H1 (cell line): Measurements from ENCODE around the gene CAPN11. TPM values are rescaled to one million over a fixed set of nuclear protein-coding genes. Genes with fewer than 3 reads are reported as not detected.

ENCODE experiments used
- CTCF ChIA-PET: fragments of 300-600 bp; sonication (Branson Sonifier 250); formaldehyde crosslinking; loops from one replicate; lab custom pipeline; 2021; ENCODE audit not compliant: partially characterized antibody; lab: Charles Lee
- POLR2A ChIA-PET: fragments of 300-600 bp; sonication (Branson Sonifier 250); formaldehyde crosslinking; loops from one replicate; lab custom pipeline; 2021; ENCODE audit warnings: inconsistent platforms; ENCODE audit not compliant: partially characterized antibody; lab: Charles Lee
- DNase-seq, 2 experiments: peaks; one replicate each; pipeline versions ENCODE4 v3.0.0 to v3.0.0-alpha.2; 2010 to 2022; ENCODE audit warnings: low spot score in 2 of 2, low read depth in 1 of 2, mixed read lengths in 1 of 2
- FAIRE-seq: peaks from 2 replicates; lab custom pipeline; 2011; peaks lifted over from hg19 to GRCh38; lab: Jason Lieb, UNC
- H2AFZ ChIP-seq: 2 replicates; pipeline ENCODE4 v1.8.1; 2012; ENCODE audit warnings: low read length, inconsistent platforms
- H2AK5ac ChIP-seq: 2 replicates; pipeline ENCODE4 v1.6.1; 2013; ENCODE audit warnings: low read depth, low read length
- H2BK120ac ChIP-seq: replicated peaks from 2 replicates; pipeline ENCODE3; 2013; ENCODE audit warnings: low read depth, low read length, inconsistent platforms
- H2BK12ac ChIP-seq: 2 replicates; pipeline ENCODE4 v1.6.1; 2013; ENCODE audit warnings: low read depth, low read length
- H2BK15ac ChIP-seq: 2 replicates; pipeline ENCODE4 v1.6.1; 2013; ENCODE audit warnings: low read length
- H2BK20ac ChIP-seq: 2 replicates; pipeline ENCODE4 v1.6.1; 2013; ENCODE audit warnings: low read length
- H2BK5ac ChIP-seq: 2 replicates; pipeline ENCODE4 v1.6.1; 2013; ENCODE audit warnings: low read depth, low read length
- H3K14ac ChIP-seq: 2 replicates; pipeline ENCODE4 v1.6.1; 2013; ENCODE audit warnings: inconsistent platforms; ENCODE audit not compliant: insufficient read length
- H3K18ac ChIP-seq: 2 replicates; pipeline ENCODE4 v1.6.1; 2013; ENCODE audit warnings: low read length; ENCODE audit errors: extremely low read depth
- H3K23ac ChIP-seq: 2 replicates; pipeline ENCODE4 v1.6.1; 2013; ENCODE audit warnings: inconsistent platforms; ENCODE audit not compliant: insufficient read length
- H3K23me2 ChIP-seq: 2 replicates; pipeline ENCODE4 v1.6.1; 2013; ENCODE audit warnings: low read depth, low read length
- H3K27ac ChIP-seq: 2 replicates; pipeline ENCODE4 v1.6.1; 2011; ENCODE audit warnings: low read depth, low read length, inconsistent platforms
- H3K27me3 ChIP-seq, 4 experiments: replicated peaks in 1 of 4; 1 replicate in 1 of 4; 2 replicates in 3 of 4; pipeline versions ENCODE4 v1.6.1 to v1.8.1; 2011 to 2013; ENCODE audit warnings: low read length in 3 of 4, mild to moderate bottlenecking in 3 of 4, inconsistent platforms in 2 of 4, mixed read lengths in 2 of 4, moderate library complexity in 1 of 4; ENCODE audit not compliant: control insufficient read depth in 3 of 4, insufficient read depth in 3 of 4; ENCODE audit errors: extremely low read depth in 1 of 4
- H3K36me3 ChIP-seq, 4 experiments: 2 replicates each; pipeline versions ENCODE4 v1.6.1 to v1.8.1; 2011 to 2013; ENCODE audit warnings: mild to moderate bottlenecking in 4 of 4, low read length in 3 of 4, moderate library complexity in 2 of 4, control low read depth in 1 of 4, inconsistent platforms in 1 of 4; ENCODE audit not compliant: insufficient read depth in 4 of 4, control insufficient read depth in 2 of 4
- H3K4ac ChIP-seq: replicated peaks from 2 replicates; pipeline ENCODE3; 2013; ENCODE audit warnings: low read length, low read depth, mixed read lengths, inconsistent platforms; ENCODE audit not compliant: insufficient read length
- H3K4me1 ChIP-seq, 4 experiments: replicated peaks in 1 of 4; 1 replicate in 1 of 4; 2 replicates in 3 of 4; pipeline versions ENCODE4 v1.6.1 to v1.8.1; 2011 to 2013; ENCODE audit warnings: low read length in 3 of 4, inconsistent platforms in 2 of 4, mixed read lengths in 1 of 4; ENCODE audit not compliant: insufficient read depth in 4 of 4, control insufficient read depth in 3 of 4
- H3K4me2 ChIP-seq, 2 experiments: 2 replicates each; pipeline versions ENCODE4 v1.6.1 to v1.8.1; 2011 to 2013; ENCODE audit warnings: low read depth in 2 of 2, low read length in 2 of 2, control low read depth in 1 of 2, inconsistent platforms in 1 of 2, mild to moderate bottlenecking in 1 of 2; ENCODE audit not compliant: insufficient read depth in 1 of 2
- H3K4me3 ChIP-seq, 4 experiments: fragments of 200-600, 300-600 bp in 1 of 4; sonication (generic), shearing (Covaris generic), sonication (Bioruptor Twin) in 1 of 4; 2 replicates each; pipeline versions ENCODE4 v1.5.1 to v1.8.1; 2011 to 2016; ENCODE audit warnings: low read length in 4 of 4, low read depth in 3 of 4, control low read depth in 2 of 4, inconsistent platforms in 2 of 4, mild to moderate bottlenecking in 2 of 4, mixed read lengths in 1 of 4, moderate library complexity in 1 of 4; ENCODE audit not compliant: insufficient read depth in 2 of 4; ENCODE audit errors: extremely low read depth in 1 of 4
- H3K56ac ChIP-seq: replicated peaks from 2 replicates; pipeline ENCODE3; 2013; ENCODE audit warnings: low read depth, mild to moderate bottlenecking, mixed read lengths, low read length, inconsistent platforms; ENCODE audit not compliant: insufficient read length
- H3K79me1 ChIP-seq: 2 replicates; pipeline ENCODE4 v1.6.1; 2013; ENCODE audit warnings: low read depth, low read length, control low read depth
- H3K79me2 ChIP-seq, 2 experiments: 2 replicates each; pipeline versions ENCODE4 v1.6.1 to v1.8.1; 2012 to 2013; ENCODE audit warnings: low read length in 2 of 2, mild to moderate bottlenecking in 2 of 2, inconsistent platforms in 1 of 2; ENCODE audit not compliant: insufficient read depth in 2 of 2, control insufficient read depth in 1 of 2
- H3K9ac ChIP-seq, 4 experiments: replicated peaks in 1 of 4; 1 replicate in 1 of 4; 2 replicates in 3 of 4; pipeline versions ENCODE4 v1.6.1 to v1.8.1; 2011 to 2013; ENCODE audit warnings: low read depth in 3 of 4, low read length in 3 of 4, control low read depth in 2 of 4, mild to moderate bottlenecking in 2 of 4, moderate library complexity in 2 of 4, inconsistent platforms in 1 of 4; ENCODE audit errors: extremely low read depth in 1 of 4
- H3K9me3 ChIP-seq, 2 experiments: 2 replicates each; pipeline versions ENCODE4 v1.6.1 to v1.8.1; 2012 to 2013; ENCODE audit warnings: mild to moderate bottlenecking in 2 of 2, moderate library complexity in 2 of 2, control low read depth in 1 of 2, inconsistent platforms in 1 of 2, low read depth in 1 of 2, low read length in 1 of 2, mixed read lengths in 1 of 2; ENCODE audit not compliant: insufficient read depth in 2 of 2
- H4K20me1 ChIP-seq, 2 experiments: replicated peaks in 1 of 2; 2 replicates each; pipeline versions ENCODE3 to v1.8.1; 2011 to 2013; ENCODE audit warnings: inconsistent platforms in 2 of 2, low read length in 2 of 2, mild to moderate bottlenecking in 1 of 2; ENCODE audit not compliant: insufficient read depth in 2 of 2, control insufficient read depth in 1 of 2
- H4K5ac ChIP-seq: 2 replicates; pipeline ENCODE4 v1.6.1; 2013; ENCODE audit warnings: low read length, low read depth, mixed read lengths, inconsistent platforms; ENCODE audit not compliant: insufficient read length
- H4K8ac ChIP-seq: 2 replicates; pipeline ENCODE4 v1.8.0; 2013; ENCODE audit warnings: mild to moderate bottlenecking, moderate library complexity, low read length, inconsistent platforms; ENCODE audit not compliant: insufficient read depth; ENCODE audit errors: extremely low read depth
- H4K91ac ChIP-seq: replicated peaks from 2 replicates; pipeline ENCODE3; 2013; ENCODE audit warnings: low read length, mixed read lengths, inconsistent platforms; ENCODE audit not compliant: insufficient read length
- ATF3 ChIP-seq: IDR thresholded peaks from 2 replicates; pipeline ENCODE4 v1.6.1; 2011; ENCODE audit warnings: low read depth, mild to moderate bottlenecking, low read length; ENCODE audit not compliant: insufficient read depth
- CTCF ChIP-seq, 3 experiments: IDR thresholded peaks; 1 replicate in 2 of 3; 2 replicates in 1 of 3; pipeline versions ENCODE4 v1.5.1 to v1.6.1; 2011; ENCODE audit warnings: low read length in 3 of 3, mild to moderate bottlenecking in 3 of 3, inconsistent platforms in 2 of 3, low read depth in 1 of 3, moderate library complexity in 1 of 3; ENCODE audit not compliant: insufficient read depth in 1 of 3; ENCODE audit errors: control extremely low read depth in 1 of 3
- MAX ChIP-seq: IDR thresholded peaks from 2 replicates; pipeline ENCODE4 v1.6.1; 2012; ENCODE audit warnings: inconsistent platforms
- RAD21 ChIP-seq, 2 experiments: IDR thresholded peaks in 1 of 2; conservative IDR thresholded peaks in 1 of 2; 2 replicates each; pipeline ENCODE4 v1.6.1; 2011; ENCODE audit warnings: low read depth in 2 of 2, low read length in 2 of 2, improper control_type of control experiment in 1 of 2, inconsistent platforms in 1 of 2, mild to moderate bottlenecking in 1 of 2, moderate library complexity in 1 of 2
- TBP ChIP-seq: IDR thresholded peaks from 2 replicates; pipeline ENCODE4 v1.6.1; 2011; ENCODE audit warnings: low read depth, low read length, improper control_type of control experiment
- TCF12 ChIP-seq: IDR thresholded peaks from 2 replicates; pipeline ENCODE4 v1.6.1; 2011; ENCODE audit warnings: low read depth, mild to moderate bottlenecking, low read length
- YY1 ChIP-seq: IDR thresholded peaks from 2 replicates; pipeline ENCODE4 v1.6.1; 2011; ENCODE audit warnings: low read depth, mild to moderate bottlenecking, low read length
- WGBS, 2 experiments: shearing (Covaris generic) in 1 of 2; methylation state at CpG; one replicate each; pipeline versions ENCODE4 v1.1.6 to v1.1.7; 2013 to 2015; ENCODE audit warnings: low lambda C conversion rate in 2 of 2, mixed read lengths in 2 of 2, inconsistent platforms in 1 of 2, low coverage in 1 of 2, missing lambda C conversion rate in 1 of 2; ENCODE audit not compliant: insufficient replicate concordance in 2 of 2, insufficient coverage in 1 of 2, insufficient read length in 1 of 2; ENCODE audit errors: extremely low coverage in 1 of 2, missing lambda C conversion rate in 1 of 2; 5-methylcytosine and 5-hydroxymethylcytosine counted together
- polyA plus RNA-seq, 7 experiments: library from polyadenylated mRNA; depleted of rRNA in 3 of 7; stranded (reverse) in 5 of 7; unstranded in 2 of 7; fragments of >200 nt in 5 of 7; fragments of 200-250 nt in 2 of 7; gene quantifications; 1 replicate in 5 of 7; 2 replicates in 1 of 7; 4 replicates in 1 of 7; pipeline versions ENCODE4 v1.2.1 to v1.2.3, GENCODE V29; 2011 to 2013; ENCODE audit warnings: missing spikeins in 2 of 7, mixed read lengths in 2 of 7
- total RNA-seq: library from RNA; stranded (reverse); fragmentation: NEBNext Ultra II Directional; extraction: Animal tissue kit (Norgen Biotek cat#: 25700); gene quantifications from 2 replicates; pipeline ENCODE4 v1.2.1, GENCODE V29; 2021

CAPN11 gene
- total and polyA plus RNA-seq, 2 of the 8 experiments (the other 6 are each of a cell fraction or from before 2014, with no cell fraction given) = 0.95 to 0.97 TPM

- Histone ChIP-seq H4K20me1 (peaks cover 2 to 3% of the 10 kb centered on the region in 2 experiments), H2AK5ac (no peak overlapping the region), H3K14ac (no peak overlapping the region), H3K9me3 (no peaks in the 10 kb centered on the region), H3K9ac (no peak overlapping the region), H3K56ac (no peak overlapping the region), H2BK12ac (no peak overlapping the region), H3K4me3 (no peak overlapping the region), H4K8ac (no peak overlapping the region; the same call in 1 of the 2 replicates), H3K18ac (no peak overlapping the region), H2BK20ac (no peak overlapping the region), H2BK120ac (no peak overlapping the region), H2BK15ac (no peak overlapping the region), H3K36me3 (peaks cover 10 to 28% (median 22%) of the 10 kb centered on the region in 4 experiments; a peak in 7 of 8 replicates), H2BK5ac (no peak overlapping the region; the same call in 1 of the 2 replicates), H3K4me1 (peaks cover 0 to 10% (median 3%) of the 10 kb centered on the region in 4 experiments; a peak in 5 of 7 replicates), H2AFZ (no peak overlapping the region), H4K91ac (no peak overlapping the region), H3K4me2 (no peak overlapping the region), H3K23ac (no peak overlapping the region), H3K79me2 (no peaks in the 10 kb centered on the region), H3K4ac (no peak overlapping the region), H3K27ac (no peak overlapping the region), H3K27me3 (no peaks in the 10 kb centered on the region), H3K23me2 (no peaks in the 10 kb centered on the region), H4K5ac (no peak overlapping the region), H3K79me1 (no peaks in the 10 kb centered on the region)
- POLR2A ChIA-PET = interaction anchor here (1.2 kb wide), 2 partner anchors 95 to 100 kb away, joined by 3 read pairs; partner anchors contain the start of gene HSP90AB1
- FAIRE-seq (no peak), DNase-seq (peak; percentile 61 to 99)
- 36% methylated on average over 31 of the region's 31 CpGs; no CpG with 5 or more reads in 1 of the 2 experiments for WGBS, 2 experiments
- CTCF ChIA-PET = interaction anchor here (0.6 to 3.0 kb wide), 14 partner anchors 16 to 83 kb away, joined by 3 to 28 read pairs (median 4); no protein-coding TSS in a partner anchor
- TF ChIP-seq YY1 (peak; percentile 70; the same call in 1 of the 2 replicates), CTCF (IDR thresholded peaks at IDR 0.05; ENCODE audit: control extremely low read depth in 1 of 3, insufficient read depth in 1 of 3, low read depth in 1 of 3, low read length in 3 of 3) (peak in 2 of 3 experiments; percentile 99 to 100; a peak in 3 of 4 replicates), TCF12 (no peak), MAX (peak; percentile 65), ATF3 (0 out of 2 replicates have a peak, but pooled peaks have one; percentile 6), TBP (peak; percentile 65; the same call in 1 of the 2 replicates), RAD21 (IDR thresholded peaks at IDR 0.05 in 1 of 2, conservative IDR thresholded peaks at IDR 0.05 in 1 of 2; ENCODE audit: low read depth in 2 of 2, low read length in 2 of 2) (peak; percentile 71 to 82)
Observed at GRCh38 chr6:44151348-44152108, 7.1 kb upstream of the CAPN11 start.
